HG02884 (cell line): Measurements from ENCODE around the gene NSMCE1.
"Not testable (repeated sequence)": the region's sequence is repeated elsewhere in the genome, so short reads cannot be mapped to it uniquely, and the experiment has no call there.

Experiments
- ATAC-seq: cut with Tn5 transposase; IDR thresholded peaks from one replicate; pipeline ENCODE4 v1.9.1; 2021; ENCODE audit warnings: mild to moderate bottlenecking, moderate library complexity; ENCODE audit not compliant: unreplicated experiment

The NSMCE1 gene

DNA sequence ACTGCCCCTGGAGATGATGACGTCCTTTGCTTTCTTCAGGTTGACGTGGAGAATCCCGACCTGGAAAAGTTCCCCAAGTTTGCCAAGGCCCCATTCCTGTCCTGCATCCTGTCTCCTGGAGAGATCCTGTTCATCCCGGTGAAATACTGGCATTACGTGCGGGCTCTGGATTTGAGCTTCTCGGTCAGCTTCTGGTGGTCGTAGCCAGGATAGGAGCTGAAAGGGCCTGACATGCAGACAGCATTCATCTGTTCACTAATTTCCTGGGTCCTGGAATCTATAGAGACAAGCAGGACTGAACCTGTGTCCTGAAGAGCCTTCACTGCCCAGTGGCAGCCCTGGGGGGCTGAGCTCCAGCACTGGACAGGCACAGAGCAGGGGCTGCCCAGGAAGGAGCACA is 48.0 kb downstream of the NSMCE1 start:
- ATAC-seq = no peak

DNA sequence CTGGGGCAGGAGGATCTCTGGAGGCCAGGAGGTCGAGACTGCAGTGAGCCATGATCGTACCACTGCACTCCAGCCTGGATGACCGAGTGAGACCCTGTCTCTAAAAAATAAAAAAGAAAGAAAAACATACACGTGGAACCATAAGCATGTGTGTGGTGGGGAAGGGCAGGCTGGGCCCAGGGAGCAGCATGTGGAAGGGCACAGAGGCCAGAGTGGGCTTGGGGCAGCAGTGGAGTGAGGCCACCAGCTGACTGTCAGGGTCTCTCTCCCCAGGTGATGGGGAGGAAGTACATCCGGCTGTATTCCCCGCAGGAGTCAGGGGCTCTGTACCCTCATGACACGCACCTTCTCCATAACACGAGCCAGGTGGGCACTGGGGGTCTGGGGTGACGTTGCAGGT is 48.5 kb downstream of the NSMCE1 start:
- ATAC-seq = no peak

DNA sequence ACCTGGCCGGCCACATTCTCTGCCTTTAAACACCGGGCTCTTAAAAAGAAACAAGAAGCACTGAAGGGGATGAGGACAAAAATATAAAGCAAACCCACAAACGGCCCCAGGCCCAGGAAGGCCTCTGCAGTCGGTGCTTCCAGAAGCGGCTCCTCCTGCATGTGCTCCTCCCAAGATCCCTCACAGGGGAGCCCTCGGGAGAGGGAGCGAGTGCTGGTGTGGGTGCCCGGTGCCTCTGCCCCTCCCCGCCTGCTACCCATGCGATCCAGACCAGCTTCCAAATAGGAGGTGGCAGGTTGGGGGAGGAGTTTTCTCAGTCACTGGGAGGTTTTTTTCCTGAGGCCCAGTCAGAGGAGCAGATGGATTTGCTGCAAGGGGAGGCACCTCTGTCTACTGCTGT is 49.4 kb downstream of the NSMCE1 start:
- ATAC-seq = no peak

DNA sequence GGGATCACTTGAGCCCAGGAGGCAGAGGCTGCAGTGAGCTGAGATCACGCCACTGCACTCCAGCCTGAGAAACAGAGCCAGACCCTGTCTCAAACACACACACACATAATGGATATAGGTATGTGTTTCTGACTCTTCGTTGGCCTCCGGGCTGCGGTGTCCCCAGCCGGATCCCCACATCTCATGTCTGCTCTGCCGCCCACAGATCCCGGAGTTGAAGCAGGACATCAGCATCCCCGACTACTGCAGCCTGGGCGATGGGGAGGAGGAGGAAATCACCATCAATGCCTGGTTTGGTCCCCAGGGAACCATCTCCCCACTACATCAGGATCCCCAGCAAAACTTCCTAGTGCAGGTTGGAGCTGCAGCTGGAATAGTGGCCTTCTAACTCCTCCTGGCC is 49.8 kb downstream of the NSMCE1 start:
- no peak for ATAC-seq

DNA sequence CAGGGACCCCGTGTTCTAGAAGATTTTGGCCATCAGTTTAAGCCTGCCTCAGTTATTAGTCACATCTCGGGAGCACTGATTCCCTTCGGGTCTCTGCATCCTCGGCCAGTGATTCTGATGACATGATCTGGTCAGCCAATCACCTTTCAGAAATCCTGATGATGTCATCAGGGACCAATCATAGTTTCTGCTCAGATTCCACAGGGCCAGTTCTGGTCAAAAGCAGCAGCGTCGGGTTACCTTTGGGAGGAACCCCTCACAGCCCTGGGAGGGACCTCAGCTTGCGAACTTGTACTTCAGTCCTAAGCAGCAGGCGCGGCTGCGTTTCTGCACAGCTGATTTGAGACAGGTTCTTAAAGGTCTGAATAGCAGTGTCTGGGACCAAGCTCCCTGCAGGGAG is 51.3 kb downstream of the NSMCE1 start:
- no peak for ATAC-seq

DNA sequence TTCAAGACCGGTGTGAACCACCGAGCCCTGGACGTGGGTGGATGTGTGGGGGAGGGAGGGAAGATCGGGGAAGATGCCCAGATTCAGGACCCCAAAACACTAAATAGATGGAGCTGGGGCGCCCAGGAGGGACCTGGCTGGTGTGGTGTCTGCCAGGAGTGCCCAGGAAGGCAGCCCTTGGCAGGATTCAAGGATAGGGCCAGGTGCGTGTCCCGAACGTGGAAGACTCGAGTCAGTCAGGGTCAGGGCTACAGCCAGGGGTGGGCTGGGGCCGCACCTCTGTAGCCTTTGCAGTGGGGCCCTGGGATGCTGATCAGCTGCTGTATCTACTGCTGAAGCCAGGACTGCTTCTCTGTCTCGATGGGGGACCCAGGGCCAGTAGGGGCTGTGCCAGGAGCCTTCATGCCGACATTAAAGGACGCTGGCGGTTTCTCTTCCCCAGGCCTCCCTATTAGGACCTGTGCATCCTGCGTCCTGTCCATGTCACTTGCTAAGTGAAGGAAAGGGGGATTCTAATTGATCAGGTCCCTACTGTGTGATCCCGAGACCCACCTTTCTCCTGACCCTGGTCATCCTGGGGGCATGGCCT is 52.2 kb downstream of the NSMCE1 start:
- ATAC-seq = no peak

DNA sequence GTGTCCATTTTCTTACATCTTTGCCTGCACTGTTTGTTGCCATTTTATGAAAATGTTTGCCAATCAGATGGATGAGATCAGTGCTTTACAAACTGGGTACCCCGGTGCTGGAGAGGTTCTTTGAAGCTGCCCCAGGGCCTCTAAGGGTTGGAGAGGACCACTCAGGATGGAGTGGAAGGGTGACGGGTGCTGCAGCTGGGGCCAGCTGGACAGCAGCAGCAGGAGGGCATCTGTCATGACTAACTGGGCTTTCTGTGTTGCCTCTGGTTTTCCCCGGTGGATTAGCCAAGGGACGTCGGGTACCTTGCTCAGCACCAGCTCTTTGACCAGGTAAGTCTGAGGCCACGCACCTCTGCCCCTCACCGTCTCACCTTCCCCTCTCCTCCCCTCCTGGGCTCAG is 52.9 kb downstream of the NSMCE1 start:
- ATAC-seq = no peak

DNA sequence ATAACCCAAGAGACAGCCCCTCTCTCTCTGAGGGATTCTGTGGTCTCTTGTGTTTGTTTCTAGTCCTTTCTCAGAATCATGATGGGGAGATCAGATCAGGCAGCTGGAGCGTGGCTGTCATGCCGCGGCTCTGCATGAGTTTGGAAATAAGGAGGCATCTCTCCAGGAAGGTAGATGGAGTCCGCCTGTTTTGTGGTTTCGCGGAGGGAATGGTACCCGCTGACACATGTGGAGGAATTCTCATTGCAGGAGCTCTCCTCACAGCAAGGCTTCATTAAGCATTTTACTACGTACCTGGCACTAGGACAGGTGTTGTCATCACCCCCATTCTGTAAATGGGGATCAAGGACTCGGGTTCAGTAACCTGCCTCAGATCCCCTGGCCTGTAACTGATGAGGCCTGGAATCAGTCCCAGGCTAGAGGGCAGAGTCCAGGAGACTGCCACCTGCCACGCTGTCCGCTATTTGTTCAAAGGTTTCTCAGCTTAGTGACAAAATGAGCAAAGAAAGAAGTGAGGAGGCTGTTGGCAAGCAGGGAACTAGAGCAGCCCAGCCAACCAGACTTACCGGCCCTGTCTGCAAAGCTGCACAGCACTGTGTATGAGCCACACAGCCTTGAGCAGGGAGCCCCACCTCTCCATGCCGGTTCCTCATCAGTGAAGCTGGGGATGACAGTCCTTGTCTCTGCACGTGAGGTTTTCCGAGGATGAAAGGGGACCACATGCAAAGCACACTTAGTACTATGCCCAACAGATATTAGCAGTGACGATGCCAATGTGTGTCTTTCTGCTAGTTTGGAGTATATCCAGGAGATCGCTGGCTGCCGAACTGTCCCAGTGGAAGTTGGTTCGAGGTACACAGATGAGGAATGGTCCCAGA is 54.2 kb downstream of the NSMCE1 start:
- ATAC-seq = no peak

DNA sequence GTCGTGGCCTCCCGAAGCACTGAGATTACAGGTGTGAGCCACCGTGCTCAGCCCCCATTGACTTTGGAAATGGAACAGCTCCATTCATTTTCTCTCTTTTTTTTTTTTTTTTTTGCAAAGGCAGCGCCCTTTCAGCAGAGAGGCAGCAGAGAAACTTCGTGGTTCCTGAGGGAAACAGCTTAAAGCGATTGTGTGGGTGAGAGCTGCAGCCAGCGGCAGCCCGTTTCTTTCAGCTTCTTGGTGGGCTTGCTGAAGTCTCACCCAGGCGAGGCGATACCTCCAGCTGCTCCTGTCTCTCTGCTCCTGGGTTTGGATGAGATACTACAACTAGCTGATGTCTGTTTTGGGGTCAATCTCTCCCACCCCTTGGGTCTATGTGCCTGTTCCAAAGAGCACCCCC is 57.5 kb downstream of the NSMCE1 start:
- no peak for ATAC-seq

DNA sequence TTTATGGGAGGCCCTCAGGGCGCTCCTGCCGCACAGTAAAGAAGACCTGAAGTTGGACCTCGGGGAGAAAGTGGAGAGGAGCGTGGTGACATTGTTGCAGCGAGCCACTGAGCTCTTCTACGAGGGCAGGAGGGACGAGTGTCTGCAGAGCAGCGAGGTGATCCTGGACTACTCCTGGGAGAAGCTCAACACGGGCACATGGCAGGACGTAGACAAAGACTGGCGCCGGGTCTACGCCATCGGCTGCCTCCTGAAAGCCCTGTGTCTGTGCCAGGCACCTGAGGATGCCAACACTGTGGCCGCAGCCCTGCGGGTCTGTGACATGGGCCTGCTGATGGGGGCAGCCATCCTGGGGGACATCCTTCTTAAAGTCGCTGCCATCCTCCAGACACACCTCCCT is 58.4 kb downstream of the NSMCE1 start:
- ATAC-seq = no peak

DNA sequence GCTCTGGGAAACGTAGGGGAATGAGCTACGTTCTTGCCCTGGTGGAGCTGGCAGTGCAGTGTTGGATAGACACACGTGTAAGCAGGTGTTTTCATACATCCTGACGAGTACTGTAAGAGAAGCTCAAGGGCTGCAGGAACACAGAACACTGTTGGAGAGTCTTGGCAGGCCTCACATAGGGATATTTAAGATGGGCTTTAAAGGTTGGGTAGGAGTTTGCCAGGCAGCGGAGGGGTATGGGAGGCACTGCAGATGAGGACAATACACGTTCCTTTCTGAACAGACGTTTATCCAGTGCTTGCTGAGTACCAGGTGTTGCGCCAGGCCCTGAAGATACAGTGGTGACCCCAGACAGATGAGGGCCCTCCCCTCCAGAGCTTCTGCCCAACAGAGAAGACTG is 59.0 kb downstream of the NSMCE1 start:
- ATAC-seq = no peak

DNA sequence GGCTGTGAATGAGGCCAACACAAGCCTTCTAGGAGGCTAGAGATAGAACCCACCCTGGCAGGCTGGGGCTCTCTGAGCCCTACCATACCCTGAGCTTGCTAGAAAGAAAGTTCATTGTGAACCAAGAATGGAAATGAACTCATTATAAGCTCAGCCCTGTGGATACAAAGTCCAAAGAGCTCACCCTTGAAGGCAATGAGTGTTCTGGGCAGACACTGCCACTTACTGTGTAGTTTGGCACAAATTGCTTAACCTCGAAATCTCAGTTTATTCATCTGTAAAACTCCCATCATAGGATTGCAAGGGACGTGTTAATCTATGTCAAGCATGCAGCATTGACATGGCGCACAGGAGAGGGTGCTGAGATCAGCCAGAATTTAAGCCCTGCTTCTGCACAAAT is 59.8 kb downstream of the NSMCE1 start:
- ATAC-seq = no peak

DNA sequence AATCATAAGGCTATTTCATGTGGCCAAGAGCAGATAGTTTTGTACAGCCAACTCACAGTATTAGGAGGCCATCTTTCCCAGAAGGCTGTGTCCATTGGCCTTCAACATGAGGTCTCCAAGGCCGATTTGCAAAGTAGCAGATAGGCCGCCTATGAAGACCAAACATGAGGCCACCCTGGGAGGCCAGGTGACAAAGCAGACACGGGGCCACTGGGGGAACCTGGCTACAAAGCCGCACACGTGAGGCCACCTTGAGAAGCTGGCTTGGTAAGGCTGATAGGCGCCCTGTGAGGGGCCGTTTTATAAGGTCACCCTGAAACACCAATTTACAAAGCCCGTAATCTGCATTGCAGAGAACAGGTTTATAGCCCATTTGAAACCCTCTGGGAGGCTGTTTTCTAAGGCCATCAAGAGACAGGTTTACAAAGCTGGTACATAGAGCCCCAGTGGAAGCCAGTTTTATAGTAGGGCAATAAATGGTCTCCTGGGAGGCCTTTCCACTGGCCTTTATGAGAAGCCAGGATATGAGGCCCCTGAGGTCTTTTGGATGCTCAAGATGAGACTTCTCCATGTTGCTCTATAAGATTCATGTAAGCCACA is 60.4 kb downstream of the NSMCE1 start:
- ATAC-seq = no peak

DNA sequence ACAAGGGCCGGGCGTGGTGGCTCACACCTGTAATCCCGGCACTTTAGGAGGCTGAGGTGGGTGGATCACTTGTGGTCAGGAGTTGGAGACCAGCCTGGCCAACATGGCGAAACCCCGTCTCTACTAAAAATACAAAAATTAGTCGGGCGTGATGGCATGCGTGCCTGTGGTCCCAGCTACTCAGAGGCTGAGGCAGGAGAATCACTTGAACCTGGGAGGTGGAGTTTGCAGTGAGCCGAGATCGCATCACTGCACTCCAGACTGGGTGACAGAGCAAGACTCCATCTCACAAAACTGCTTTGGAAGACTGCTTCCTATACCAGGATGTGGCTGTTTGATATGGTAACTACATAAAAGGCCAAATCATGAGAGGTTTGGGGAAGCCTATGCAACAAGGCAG is 61.5 kb downstream of the NSMCE1 start:
- not testable (repeated sequence) for ATAC-seq

DNA sequence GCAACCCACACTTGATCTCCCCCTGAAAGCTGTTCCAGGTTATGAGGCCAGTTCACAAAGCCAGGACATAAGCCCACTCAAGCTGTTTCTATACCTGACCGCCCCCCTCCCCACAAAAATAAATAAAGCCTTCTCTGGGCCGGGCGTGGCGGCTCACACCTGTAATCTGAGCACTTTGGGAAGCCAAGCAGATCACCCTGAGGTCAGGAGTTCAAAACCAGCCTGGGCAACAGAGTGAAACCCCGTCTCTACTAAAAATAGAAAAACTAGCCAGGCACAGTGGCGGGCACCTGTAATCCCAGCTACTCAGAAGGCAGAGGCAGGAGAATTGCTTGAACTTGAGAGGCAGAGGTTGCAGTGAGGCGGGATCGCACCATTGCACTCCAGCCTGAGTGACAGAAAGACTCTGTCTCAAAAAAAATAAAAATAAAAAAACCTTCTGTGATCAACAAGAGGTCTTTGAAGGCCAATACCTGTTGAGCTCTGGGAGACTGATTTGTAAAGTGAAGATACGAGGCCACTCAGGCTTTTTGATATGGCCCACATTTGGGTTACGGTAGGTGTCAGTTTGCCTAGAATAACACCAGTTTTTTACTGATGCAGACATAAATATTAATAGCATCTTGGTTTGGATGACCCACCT is 63.0 kb downstream of the NSMCE1 start:
- ATAC-seq = no peak

DNA sequence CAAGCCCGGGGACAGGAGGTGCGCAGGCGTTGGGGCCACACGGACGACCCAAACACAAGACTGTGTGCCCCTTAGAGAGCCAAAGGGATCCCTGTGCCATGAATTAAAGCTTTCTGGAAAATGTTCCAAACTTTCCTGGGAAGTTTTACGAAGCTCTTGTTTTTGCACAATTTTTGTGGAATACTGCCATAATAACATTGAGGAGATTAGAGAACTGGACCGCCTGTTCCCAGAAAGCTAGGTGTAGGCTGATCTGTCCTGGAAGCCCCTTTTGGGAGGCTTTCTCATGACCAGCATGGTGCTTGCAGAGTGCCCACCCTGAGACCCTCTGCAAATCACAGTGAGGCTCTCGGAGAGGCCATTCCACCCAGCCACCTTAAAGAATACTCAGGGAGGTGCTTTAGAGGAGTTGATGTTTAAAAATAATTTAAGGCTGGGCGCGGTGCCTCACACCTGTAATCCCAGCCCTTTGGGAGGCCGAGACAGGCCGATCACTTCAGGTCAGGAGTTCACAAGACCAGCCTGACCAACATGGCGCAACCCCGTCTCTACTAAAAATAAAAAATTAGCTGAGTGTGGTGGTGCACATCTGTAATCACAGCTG is 64.2 kb downstream of the NSMCE1 start:
- ATAC-seq = no peak

DNA sequence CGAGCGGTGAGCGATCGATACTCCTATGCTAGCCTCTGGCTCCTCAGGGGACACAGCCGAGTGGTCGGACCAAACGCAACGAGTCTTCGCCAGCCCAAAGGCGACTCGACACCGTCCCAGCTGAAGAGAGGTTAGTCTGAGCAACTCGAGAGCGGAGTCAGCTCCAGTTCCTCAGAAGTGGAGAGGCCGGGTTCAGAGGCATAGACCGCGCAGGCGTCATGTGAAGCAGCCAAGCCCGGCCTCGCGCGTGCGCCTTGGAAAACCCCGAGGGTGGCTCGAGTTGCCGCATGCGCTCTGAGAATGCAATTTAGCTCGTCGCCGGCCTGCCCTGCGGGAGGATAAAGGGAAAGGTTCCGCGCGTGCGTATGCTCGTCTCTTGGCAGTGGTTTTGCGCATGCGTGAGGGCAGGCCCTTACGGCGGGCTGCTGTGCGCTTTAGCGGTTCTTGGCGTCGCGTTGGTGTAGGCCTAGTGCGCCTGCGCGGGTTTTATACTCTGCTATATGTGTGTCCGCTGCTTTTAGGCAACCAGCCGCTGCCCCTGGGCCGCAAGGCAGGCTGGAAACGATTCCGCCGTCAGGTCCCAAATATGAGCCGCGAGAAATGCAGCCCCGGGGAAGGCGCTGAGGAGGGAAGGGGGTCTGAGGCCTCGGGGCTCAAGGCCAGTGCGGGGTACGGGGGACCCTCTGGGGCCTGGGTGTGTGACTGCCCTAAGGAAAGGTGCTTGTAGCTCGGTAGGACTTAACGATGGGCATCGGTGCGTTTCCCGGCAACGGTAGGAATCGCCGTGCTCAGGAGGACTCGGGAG is 64.9 kb downstream of the NSMCE1 start, which contains the start of gene KDM8:
KDM8 (plus strand) TSS at position 20 of the 805 bp plus-strand sequence. CDS start 6,598 bp downstream, outside the sequence.
- ATAC-seq = peak; percentile 69

DNA sequence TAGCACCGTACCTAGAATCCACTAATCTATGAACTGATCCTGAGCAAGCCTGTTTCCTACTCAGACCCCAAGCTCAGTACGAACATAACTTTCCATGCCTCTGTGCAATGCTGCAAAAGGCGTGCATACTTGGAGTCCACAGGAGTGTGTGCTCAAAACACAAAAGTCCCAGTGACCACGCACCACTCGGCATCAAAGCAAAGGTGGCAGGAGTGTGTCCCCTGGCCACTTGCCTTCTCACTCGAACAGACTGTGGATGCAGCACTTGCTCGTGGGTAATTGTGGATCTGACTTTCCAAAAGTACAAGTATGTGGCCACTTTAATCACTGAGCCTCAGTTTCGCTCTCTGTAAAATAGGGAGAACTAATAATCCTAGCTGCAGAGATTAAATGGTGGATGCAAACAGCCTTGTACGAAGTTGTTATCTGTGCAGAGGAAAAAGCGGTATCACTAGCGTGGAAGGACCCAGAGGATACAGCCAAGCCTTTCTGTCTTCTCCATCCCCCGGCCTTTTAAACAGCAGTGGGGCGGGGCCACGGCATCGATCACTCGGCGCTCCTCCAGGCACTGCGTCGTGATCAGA is 65.6 kb downstream of the NSMCE1 start:
- ATAC-seq = peak; percentile 45

DNA sequence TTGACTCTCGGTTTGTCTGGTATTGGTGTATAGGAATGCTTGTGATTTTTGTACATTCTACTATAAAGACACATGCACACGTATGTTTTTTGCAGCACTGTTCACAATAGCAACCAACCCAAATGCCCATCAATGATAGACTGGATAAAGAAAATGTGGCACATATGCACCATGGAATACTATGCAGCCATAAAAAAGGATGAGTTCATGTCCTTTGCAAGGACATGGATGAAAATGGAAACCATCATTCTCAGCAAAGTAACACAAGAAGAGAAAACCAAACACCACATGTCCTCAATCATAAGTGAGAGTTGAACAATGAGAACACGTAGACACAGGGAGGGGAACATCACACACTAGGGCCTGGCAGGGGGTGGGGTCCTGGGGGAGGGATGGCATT is 67.7 kb downstream of the NSMCE1 start:
- ATAC-seq = not testable (repeated sequence)

DNA sequence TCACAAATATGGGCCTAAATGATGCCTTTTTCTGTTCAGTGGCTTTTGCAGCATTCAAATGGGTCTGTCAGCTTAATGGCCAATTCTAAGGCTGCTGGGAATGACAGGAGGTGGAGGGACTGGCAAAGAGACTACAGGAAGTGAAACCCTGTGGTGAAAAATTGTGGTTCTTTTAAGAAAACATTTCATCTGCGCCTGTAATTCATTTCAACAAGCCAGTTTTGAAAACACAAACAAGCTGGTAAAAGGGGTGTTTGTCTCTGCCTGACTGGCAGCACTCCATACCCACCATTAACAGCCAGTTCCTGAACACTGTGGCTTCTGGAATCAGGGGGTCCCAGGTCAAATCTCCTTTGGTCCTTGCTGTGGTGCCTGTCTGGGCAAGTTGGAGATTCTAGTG is 68.8 kb downstream of the NSMCE1 start:
- peak; percentile 33 for ATAC-seq
